GM19025 (cell line): ENCODE results near the gene CEMP1.
"Not testable (repeated sequence)": the region's sequence is repeated elsewhere in the genome, so short reads cannot be mapped to it uniquely, and the experiment has no call there.

Experiments used
- ATAC-seq: cut with Tn5 transposase; IDR thresholded peaks from one replicate; pipeline ENCODE4 v1.9.1; 2021; ENCODE audit warnings: mild to moderate bottlenecking, low read depth, moderate library complexity; ENCODE audit not compliant: unreplicated experiment

The CEMP1 gene

DNA sequence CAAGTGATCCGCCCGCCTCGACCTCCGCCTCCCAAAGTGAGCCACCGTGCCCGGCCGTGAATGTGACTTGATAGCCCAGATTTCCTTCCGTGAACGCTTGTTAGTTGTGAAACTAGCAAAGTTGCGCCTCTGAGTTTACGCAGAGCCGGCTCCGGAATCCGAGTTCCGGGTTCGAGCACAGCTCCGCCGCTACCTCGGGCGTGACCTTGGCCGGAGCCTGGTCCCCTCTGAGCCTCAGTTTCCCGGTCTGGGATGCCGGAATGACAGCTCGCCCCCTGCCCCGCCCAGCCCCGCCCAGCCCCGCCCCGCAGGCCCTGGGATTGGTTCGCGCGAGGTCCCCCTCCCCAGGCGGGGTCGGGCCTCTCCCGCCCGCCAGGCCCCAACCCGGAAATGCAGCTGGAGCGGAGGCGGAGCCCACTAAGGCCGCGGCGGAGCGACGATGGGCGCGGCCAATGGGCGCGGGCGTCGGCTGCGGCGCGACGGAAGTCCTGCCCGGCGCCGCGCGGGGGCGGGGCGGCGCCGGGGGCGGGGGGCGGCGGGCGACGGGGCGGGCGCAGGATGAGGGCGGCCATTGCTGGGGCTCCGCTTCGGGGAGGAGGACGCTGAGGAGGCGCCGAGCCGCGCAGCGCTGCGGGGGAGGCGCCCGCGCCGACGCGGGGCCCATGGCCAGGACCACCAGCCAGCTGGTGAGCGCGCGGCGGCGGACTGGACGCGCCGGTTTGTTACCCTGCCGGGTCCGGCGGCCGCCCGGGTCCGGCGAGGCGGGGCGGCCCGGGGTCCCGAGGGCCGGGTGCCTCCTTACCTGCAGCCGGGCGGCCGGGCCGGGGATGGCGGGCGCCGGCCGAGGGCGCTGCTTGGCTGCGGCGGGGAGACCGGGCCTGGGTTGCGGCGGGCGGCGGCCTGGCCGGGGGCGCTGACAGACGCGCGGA, 6.5 kb upstream of the CEMP1 start, which contains the start of gene PDPK1:
PDPK1 (plus strand) TSS at position 571 of the 929 bp plus-strand sequence; CDS start at position 663, 92 bp downstream.
- ATAC-seq: peak; percentile 89

DNA sequence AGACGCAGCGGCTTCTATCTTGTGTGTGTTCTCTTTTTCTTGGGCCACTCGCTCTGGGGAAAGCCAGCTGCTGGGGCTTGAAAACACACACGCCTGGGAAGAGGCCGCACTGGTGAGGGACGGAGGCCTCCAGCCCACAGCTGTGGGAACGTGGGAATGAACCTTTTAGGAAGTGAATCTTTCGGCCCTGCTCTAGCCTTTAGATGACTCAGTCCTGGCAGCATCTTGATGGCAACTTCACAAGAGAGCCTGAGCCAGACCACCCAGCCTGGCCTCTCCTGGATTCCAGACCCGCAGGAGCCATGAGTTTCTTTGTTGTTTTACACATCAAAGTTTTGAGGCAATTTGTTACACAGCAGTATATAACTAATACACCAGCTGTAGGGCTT, 4.4 kb upstream of the CEMP1 start:
- no peak for ATAC-seq

DNA sequence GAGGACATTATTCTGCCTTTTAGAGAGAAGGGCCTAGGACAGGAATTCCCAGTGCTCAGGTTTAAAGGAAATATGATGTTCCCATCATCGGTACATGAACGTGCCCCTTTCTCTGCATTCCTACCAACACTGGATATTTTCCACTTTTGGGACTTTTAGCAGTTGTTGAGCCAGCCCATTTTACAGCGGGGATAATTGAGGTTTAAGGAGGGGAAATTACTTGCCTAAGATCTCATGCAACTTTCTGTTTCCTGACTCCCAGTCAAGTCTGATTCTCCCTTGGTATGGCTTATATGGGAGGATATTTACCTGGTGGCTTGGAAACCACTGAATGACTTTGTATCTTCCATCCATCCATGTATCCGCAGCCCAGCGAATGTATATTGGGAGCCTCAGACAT, 3.1 kb upstream of the CEMP1 start:
- ATAC-seq: not testable (repeated sequence)

DNA sequence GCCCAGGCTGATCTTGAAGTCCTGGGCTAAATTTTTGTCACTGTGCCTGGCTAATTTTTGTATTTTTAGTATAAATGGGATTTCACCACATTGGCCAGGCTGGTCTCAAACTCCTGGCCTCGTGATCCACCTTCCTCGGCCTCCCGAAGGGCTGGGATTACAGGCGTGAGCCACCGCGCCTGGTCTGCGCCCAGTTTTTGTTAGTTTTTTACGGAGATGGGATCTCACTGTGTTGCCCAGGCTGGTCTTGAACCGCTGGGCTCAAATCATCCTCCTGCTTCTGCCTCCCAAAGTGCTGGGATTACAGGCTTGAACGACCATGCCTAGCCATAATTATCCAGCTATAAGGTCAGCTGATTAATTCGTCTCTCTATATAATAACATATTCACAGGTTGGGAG, 2.7 kb upstream of the CEMP1 start:
- ATAC-seq: no peak

DNA sequence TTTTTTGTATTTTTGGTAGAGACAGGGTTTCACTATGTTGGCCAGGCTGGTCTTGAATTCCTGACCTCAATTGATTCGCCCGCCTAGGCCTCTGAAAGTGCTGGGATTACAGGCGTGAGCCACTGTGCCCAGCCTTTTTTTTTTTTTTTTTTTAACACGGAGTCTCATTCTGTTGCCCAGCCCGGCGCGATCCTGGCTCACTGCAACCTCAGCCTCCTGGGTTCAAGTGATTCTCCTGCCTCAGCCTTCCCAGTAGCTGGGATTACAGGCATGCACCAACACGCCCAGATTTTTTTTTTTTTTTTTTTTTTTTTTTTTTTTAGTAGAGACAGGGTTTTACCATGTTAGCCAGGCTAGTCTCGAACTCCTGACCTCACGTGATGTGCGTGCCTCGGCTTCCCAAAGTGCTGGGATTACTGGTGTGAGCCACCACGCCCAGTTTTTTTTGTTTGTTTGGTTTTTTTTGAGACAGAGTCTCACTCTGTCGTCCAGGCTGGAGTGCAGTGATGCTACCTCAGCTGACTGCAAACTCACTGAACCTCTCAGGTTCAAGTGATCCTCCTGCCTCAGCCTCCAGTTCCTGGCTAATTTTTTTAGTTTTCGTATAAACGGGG, 2.0 kb upstream of the CEMP1 start:
- not testable (repeated sequence) for ATAC-seq

DNA sequence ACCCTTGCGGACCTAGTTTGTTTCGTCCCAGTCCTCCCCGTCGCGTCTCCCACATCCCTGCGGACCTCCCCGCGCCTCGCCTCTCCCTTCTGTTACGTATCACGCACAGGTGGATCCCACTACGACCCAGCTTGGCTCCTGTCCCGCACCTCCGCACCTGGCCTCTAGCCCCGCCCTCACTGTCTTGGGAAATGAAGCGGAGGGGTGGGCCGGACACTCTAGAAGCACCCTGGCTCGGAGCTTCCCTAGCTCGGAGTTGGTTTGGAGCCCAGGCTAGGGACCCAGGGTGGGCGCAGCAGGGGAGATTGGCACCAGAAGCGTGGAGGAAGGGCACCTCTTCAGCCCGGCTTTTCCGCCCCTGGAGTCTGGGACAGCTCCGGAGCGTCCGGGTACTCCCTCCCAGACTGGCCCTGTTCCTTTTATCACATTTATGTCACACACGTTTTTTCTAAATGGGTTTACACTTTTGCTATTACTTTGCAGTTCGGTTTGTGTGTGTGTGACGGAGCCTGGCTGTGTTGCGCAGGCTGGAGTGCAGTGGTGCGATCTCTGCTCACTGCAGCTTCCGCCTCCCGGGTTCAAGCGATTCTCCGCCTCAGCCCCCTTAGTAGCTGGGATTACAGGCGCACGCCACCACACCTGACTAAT, 1.4 kb upstream of the CEMP1 start:
- ATAC-seq: no peak

DNA sequence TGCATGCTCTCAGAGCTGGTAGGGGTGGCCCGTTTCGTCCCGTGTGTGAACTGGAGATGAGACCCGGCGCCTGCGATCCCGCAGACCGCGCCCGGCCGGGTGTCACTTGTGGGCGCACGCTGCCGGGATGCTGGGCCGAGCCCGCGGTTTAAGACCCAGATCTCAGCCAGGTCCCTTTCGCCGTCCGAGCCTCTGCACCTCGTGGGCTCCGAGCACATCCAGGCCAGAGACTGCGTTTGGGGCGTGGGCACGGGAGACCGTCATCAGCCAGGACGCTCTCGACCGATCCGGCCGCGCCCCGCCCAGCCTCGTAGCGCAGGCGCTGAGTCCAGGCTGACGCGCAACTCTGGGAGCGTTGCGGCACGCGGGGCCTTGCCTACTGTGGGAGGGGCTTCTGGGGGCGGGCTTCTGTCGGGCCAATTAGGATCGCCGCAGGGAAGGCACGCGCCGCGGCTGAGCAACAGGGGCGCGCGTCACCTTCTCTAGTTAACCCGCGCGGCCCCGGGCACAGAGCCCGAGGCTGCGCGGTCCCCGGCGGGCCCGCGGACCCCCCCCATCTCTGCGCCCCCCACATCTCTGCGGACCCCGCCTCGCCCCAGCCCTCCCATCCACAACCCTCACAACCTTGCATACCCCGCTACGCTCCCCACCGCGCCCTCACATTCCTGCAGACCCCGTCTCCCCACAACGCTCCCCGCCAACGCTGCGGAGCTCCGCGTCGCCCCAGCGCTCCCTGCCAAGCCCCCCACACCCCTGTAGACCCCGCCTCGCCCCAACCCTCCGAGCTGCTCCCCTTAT, 687 bp upstream of the CEMP1 start:
- ATAC-seq: peak; percentile 89

DNA sequence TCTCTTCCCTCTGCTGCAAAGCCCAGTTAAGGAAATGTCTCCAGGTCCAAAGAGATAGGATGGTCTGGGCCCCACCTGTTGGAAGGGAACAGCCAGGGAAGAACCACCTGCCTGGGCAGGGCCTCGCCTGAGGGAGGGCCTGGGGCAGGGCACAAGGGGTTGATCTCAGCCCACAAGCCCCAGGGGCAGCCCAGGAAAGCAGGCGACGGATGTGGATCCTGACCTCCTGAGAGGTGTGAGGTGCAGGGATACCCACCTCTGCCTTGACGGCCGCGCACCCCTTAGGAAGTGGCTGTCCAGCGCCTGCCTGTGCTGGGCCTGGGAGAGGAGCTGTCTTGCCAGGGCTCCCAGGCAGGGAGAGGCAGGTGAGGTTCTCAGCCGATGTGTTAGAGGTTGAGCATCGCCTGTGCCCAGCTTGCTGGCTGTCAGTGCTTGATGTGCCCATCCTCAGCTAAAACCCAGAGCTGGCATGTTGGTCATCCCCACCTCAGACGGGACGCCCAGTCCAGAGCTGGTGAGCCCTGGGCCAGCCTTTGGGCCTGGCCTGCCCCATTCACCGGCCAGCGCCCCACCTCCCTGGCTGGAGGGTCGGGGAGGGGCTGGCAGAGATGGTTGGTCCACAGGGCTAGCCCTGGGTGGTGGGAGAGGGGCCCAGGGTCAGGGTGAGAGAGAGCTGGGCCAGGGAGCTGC, 434 bp downstream of the CEMP1 start:
- no peak for ATAC-seq

DNA sequence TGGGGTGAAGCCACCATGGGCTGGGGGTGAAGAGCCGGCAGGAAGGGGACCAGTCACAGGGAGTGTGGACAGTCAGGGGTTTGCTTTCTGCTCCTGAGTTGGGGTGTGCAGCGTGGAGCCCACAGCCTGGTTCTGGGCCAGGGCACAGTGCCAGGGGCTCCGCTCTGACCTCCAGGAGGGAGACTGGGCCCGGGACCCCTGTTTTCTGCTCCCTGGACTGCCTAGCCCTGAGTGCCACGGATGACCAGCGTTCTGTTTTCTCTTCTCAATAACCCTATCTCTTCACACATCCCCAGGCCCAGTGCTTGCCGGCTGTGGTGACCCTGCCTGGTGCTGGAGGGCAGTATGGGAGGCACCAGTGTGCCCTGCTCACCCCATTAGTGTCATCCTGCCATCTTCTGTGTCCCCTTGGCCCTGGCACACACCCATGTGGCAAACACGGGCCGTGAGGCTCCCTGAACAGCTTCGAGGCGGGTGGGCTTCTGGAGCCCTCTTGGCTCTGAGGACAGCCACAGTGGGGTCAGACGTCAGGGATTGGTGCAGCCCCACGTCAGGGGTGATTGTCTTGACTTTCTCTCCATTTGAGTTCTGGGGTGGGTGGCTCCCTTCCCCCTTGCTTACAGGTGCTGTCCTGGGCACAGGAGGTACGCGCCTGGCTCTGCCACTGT, 1.1 kb downstream of the CEMP1 start:
- no peak for ATAC-seq

DNA sequence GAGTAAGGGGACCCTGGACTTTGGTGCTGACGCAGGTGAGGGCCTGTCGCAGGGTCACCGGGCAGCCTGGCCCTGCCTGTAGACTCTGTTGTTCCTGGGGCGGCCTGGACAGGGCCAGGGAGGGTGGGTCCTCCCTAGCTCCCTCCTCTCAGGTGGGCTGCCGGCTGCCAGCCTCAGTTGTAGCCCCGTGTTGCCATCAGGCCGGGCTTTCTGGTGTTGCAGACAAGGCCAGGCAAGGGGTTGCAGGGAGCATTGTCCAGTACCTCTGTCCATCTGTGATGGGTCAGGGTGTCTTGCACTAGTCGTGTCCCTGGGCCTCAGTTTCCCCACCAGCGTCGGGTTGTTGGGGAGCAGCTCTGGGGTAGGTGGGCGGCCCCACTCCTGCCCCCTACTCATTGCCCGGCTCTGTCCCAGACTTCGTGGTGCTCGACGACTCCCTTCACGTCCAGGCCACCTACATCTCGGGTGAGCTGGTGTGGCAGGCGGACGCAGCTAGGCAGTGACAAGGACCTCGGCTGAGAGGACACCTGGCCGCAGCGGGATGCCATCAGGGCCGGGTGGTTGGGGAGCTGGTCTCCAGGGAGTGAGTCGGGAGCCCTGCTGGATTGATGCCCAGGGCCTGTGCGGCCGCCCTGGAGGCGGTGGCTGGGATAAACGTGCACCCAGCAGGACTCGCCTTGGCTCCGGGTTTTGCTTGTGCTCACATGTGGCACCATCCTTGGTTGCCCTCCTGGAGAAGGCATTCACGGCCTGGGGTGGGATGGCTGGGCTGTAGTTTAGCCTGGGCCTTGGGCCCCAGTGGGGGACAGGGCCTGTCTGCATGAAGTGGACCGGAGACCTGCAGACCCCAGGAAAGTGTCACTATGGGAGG, 1.9 kb downstream of the CEMP1 start:
- no peak for ATAC-seq

DNA sequence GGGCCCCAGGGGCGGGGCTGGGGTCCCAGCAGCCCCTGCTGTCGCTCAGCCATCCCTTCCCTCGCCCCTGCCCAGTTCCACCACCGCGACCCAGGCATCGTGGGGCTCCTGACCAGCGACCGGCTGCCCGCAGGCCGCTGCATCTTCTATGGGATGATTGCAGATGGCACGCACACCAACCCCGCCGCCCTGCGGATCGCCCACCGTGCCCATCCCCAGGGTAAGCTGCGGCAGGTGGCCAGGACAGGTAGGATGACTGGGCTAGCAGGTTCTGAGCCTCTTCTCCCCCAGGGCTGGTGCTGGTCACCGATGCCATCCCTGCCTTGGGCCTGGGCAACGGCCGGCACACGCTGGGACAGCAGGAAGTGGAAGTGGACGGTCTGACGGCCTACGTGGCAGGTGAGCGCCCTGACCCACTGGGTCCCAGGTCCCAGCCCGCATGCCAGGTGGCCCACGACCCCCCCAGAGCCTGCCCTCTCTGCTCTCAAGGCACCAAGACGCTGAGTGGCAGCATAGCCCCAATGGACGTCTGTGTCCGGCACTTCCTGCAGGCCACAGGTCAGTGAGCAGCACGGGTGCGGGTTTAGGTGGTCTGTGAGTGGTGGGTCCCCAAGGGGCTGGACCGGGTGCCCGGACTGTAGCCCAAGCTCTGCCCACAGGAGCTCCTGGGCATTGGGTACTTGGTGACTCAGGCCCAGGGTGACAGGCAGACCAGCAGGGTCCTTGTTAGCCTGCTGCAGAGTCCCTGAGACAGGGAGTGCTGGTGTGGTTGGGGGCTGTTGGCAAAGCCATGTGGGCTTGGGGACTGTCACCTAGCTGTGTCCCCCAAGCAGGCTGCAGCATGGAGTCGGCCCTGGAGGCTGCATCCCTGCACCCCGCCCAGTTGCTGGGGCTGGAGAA, 2.8 kb downstream of the CEMP1 start:
- no peak for ATAC-seq

DNA sequence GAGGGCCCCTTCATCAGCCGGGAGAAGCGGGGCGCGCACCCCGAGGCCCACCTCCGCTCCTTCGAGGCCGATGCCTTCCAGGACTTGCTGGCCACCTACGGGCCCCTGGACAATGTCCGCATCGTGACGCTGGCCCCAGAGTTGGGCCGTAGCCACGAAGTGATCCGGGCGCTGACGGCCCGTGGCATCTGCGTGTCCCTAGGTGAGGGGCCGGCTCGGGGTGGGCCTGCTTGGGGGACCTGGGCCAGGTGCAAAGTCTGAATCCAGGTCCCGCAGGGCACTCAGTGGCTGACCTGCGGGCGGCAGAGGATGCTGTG, 3.5 kb downstream of the CEMP1 start:
- no peak for ATAC-seq

DNA sequence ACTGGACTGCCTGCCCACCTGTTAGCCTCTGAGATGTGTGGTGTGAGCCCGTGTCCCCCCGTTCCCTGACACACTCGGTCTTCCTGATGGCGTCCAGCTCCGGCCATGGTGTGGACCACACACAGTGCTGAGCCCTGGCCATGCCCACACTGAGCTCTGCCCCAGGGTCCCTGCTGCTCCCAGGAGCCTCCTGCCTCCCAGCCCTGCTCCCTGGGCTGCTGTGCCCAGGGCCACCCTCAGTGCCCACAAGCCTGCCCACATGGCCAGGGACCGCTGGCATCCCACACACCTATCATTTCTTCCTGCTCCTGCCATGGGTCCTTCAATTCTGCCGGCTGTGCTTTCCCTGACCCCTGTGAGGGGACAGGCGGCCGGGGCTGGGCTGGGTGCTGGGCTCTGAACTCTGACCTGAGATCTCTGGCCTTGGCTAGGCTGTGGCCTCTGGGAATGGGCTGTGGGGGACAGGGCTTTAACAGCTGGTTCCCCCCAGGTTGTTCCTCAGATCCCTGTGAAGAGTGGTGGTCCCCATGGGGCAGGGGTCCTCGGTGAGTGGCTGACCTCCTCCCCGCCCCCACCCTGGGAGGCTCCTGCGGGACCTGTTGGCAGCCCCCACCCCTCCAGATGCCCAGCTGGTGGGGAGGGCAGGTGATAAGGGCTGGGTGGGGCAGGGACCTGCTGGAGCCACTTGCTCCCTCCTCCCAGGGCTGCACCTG, 4.0 kb downstream of the CEMP1 start:
- no peak for ATAC-seq

DNA sequence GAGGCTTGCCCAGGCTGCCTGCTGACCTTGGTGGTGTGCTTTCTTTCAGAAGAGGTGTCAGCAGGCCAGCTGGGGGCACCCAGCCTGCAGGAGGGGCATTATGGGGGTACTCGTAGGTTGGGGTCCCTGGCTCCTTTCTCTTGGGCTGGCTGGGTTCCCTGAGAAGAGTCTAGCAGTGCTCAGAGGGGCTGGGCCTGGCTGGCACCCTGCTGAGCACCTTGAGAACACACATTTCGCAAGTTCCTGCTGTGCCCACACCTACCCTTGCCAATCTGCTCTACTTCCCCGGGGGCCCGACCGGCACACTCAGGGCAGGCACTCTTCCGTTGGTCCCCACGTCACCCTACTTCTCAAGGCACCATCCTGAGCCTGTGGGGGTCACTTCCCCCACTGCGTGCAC, 5.1 kb downstream of the CEMP1 start:
- no peak for ATAC-seq

DNA sequence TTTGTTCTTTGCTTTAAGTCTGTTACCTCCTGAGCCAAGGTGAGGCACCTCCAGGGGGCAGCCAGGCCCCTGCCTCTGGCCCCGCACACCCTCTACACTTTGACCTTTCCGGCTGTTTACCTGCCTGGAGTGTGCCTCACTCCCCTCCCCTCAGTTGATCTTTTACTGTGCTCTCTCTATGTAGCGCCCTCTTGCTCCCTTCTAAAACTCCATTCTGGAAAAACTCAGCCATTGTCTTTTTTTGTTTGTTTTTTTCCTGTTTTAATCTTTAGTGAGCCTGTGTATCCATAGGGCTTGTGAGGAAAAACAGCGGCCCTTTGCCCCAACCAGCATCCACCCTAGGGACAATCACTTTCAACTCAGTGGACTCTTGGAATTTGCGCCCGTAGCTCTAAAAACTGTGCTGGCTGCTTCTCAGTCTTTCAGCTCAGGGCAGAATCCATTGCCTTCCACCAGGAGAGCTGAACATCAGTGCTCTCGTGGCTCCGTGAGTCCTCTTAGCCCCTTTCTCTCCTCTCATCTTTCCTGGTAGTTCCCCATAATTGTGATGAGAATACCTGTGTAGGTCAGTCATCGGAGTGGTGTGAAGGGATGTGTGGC, 6.8 kb downstream of the CEMP1 start:
- no peak for ATAC-seq

DNA sequence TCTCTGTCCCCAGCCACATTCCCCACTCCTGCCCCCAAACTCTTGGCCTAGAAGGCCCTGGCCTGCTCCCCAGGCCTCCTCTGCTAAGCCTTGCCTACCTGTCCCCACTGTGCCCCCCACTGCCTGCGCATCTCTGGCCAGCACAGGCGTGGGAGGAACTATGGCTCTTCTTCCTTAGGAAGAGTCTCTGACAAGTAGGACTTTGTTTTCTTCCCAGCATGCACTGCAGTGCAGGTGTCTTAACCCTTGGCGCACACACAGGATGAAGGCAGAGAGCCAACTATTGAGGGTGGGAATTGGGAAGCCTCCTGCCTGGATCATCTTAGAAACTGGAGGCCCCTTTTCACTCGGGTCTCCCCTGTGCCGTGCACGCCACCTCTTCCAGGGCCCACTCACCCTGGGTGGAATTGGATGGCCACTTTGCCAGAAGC, 7.4 kb downstream of the CEMP1 start:
- no peak for ATAC-seq
